Measurements from ENCODE around the gene POLA2. TPM values are rescaled to one million over a fixed set of nuclear protein-coding genes. Genes with fewer than 3 reads are reported as not detected.
A peak's percentile ranks its signal among the peaks of the same experiment; 100 is the strongest.

Gene POLA2
- total RNA-seq, 1 donor from 2014 or later: 30.2 TPM

GRCh38 chr11:65315204-65315865 lies 53.6 kb downstream of the POLA2 start:
- peak; percentile 87 for TF ChIP-seq CTCF (conservative IDR thresholded peaks at IDR 0.05; ENCODE audit: low read depth, low read length)
- peak overlapping the region; percentile 96 for H3K4me3 ChIP-seq (ENCODE audit: low read depth, low read length)
- no peak for DNase-seq (ENCODE audit: low read depth)

GRCh38 chr11:65315866-65316226 lies 54.1 kb downstream of the POLA2 start:
- peak overlapping the region; percentile 96 for H3K4me3 ChIP-seq (ENCODE audit: low read depth, low read length)
- no peak for TF ChIP-seq CTCF (conservative IDR thresholded peaks at IDR 0.05; ENCODE audit: low read depth, low read length)
- no peak for DNase-seq (ENCODE audit: low read depth)

- no peak for DNase-seq (ENCODE audit: low read depth)
- peak overlapping the region; percentile 96 for H3K4me3 ChIP-seq (ENCODE audit: low read depth, low read length)
- TF ChIP-seq CTCF (conservative IDR thresholded peaks at IDR 0.05; ENCODE audit: low read depth, low read length): no peak
These were observed 54.7 kb downstream of the POLA2 start for GRCh38 chr11:65316227-65317024.

- DNase-seq (ENCODE audit: low read depth): peak; percentile 27
- peak overlapping the region; percentile 96 for H3K4me3 ChIP-seq (ENCODE audit: low read depth, low read length)
- TF ChIP-seq CTCF (conservative IDR thresholded peaks at IDR 0.05; ENCODE audit: low read depth, low read length): no peak
These were observed 55.4 kb downstream of the POLA2 start for GRCh38 chr11:65317025-65317786.

GRCh38 chr11:65320386-65321075 lies 58.8 kb downstream of the POLA2 start:
- TF ChIP-seq CTCF (conservative IDR thresholded peaks at IDR 0.05; ENCODE audit: low read depth, low read length): no peak
- no peak for DNase-seq (ENCODE audit: low read depth)
- no peak overlapping the region for H3K4me3 ChIP-seq (ENCODE audit: low read depth, low read length)

GRCh38 chr11:65321076-65321475 lies 59.3 kb downstream of the POLA2 start:
- TF ChIP-seq CTCF (conservative IDR thresholded peaks at IDR 0.05; ENCODE audit: low read depth, low read length): no peak
- H3K4me3 ChIP-seq (ENCODE audit: low read depth, low read length): no peak overlapping the region
- DNase-seq (ENCODE audit: low read depth): no peak

All from epithelial cell of proximal tubule (primary cell).